HCT116 (cell line): ENCODE data around the gene ACTR1B. TPM values are rescaled to one million over a fixed set of nuclear protein-coding genes. Genes with fewer than 3 reads are reported as not detected.

Experiments
- ATAC-seq: fragments of 200-7000 bp; cut with Tn5 transposase; 2 replicates; pipeline ENCODE4 v1.9.1; 2020; ENCODE audit warnings: mild to moderate bottlenecking, moderate library complexity
- Bru-seq: library from RNA; stranded (reverse); fragments of 400-500 nt; gene quantifications from one replicate; lab custom pipeline; 2021; lab: Mats Ljungman, UMichigan
- BruChase-seq, 2 experiments: library from RNA; stranded (reverse); fragments of 400-500 nt; gene quantifications; one replicate each; lab custom pipeline; 2021; lab: Mats Ljungman, UMichigan
- BruUV-seq: library from RNA; stranded (reverse); fragments of 400-500 nt; replicated peaks from 2 replicates; lab custom pipeline; 2021; lab: Mats Ljungman, UMichigan
- CTCF ChIA-PET: fragments of 300-600 bp; sonication (Branson Sonifier 250); formaldehyde crosslinking; loops from one replicate; lab custom pipeline; 2021; ENCODE audit warnings: antibody characterized with exemption; lab: Charles Lee
- POLR2A ChIA-PET: fragments of 300-600, 350-600 bp; sonication (Branson Sonifier 250); formaldehyde crosslinking; loops from one replicate; lab custom pipeline; 2021; ENCODE audit warnings: antibody characterized with exemption; lab: Charles Lee
- RAD21 ChIA-PET, 2 experiments: fragments of 300-600 bp; sonication (Branson Sonifier 250); formaldehyde crosslinking; loops; one replicate each; lab custom pipeline; 2023; ENCODE audit warnings: low total read pairs in 2 of 2; ENCODE audit not compliant: uncharacterized antibody in 2 of 2, unreplicated experiment in 2 of 2, low non-redundant PET in 1 of 2; lab: Charles Lee
- DNase-seq: peaks from one replicate; pipeline ENCODE4 v3.0.0-alpha.2; 2010; ENCODE audit warnings: low read depth, low spot score
- H2AFZ ChIP-seq: fragments of 200-600 bp; shearing (Covaris generic), sonication (generic); 2 replicates; pipeline ENCODE4 v1.6.1; 2017; ENCODE audit warnings: low read depth, mixed run types, mixed read lengths, antibody characterized with exemption, low read length; ENCODE audit not compliant: poor library complexity, severe bottlenecking
- H3K27ac ChIP-seq: 2 replicates; pipeline ENCODE4 v1.5.1; 2012; ENCODE audit warnings: low read depth, low read length
- H3K27me3 ChIP-seq: fragments of 200-600 bp; sonication (generic); 2 replicates; pipeline ENCODE4 v1.6.1; 2016; ENCODE audit warnings: mixed run types, low read length, mixed read lengths; ENCODE audit not compliant: insufficient read depth
- H3K36me3 ChIP-seq, 2 experiments: fragments of 200-500 bp in 1 of 2; fragments of 200-600 bp in 1 of 2; sonication (Bioruptor generic) in 1 of 2; sonication (generic) in 1 of 2; 2 replicates each; pipeline versions ENCODE4 v1.5.1 to v1.6.1; 2014 to 2016; ENCODE audit warnings: low read length in 2 of 2, inconsistent platforms in 1 of 2, mixed read lengths in 1 of 2, mixed run types in 1 of 2; ENCODE audit not compliant: insufficient read depth in 2 of 2, control insufficient read depth in 1 of 2
- H3K4me1 ChIP-seq, 2 experiments: fragments of 200-600 bp in 1 of 2; sonication (generic) in 1 of 2; 2 replicates each; pipeline versions ENCODE4 v1.5.1 to v1.6.1; 2012 to 2017; ENCODE audit warnings: low read length in 2 of 2, inconsistent platforms in 1 of 2, mild to moderate bottlenecking in 1 of 2, mixed read lengths in 1 of 2, mixed run types in 1 of 2, moderate library complexity in 1 of 2; ENCODE audit not compliant: insufficient read depth in 2 of 2, control insufficient read depth in 1 of 2
- H3K4me2 ChIP-seq: fragments of 200-600 bp; sonication (generic); 2 replicates; pipeline ENCODE4 v1.6.1; 2017; ENCODE audit warnings: mixed run types, low read length, mixed read lengths
- H3K4me3 ChIP-seq, 2 experiments: fragments of 200-600 bp in 1 of 2; sonication (generic) in 1 of 2; replicated peaks in 1 of 2; 2 replicates each; pipeline ENCODE4 v1.5.1; 2011 to 2016; ENCODE audit warnings: low read length in 2 of 2, control low read depth in 1 of 2, low read depth in 1 of 2, mild to moderate bottlenecking in 1 of 2, mixed read lengths in 1 of 2, mixed run types in 1 of 2
- H3K79me2 ChIP-seq: fragments of 200-600 bp; sonication (generic); 2 replicates; pipeline ENCODE4 v1.6.1; 2017; ENCODE audit warnings: mild to moderate bottlenecking, mixed run types, low read length, moderate library complexity, mixed read lengths; ENCODE audit not compliant: insufficient read depth
- H3K9ac ChIP-seq: fragments of 200-600 bp; sonication (generic); 2 replicates; pipeline ENCODE4 v1.6.1; 2016; ENCODE audit warnings: low read length, mixed read lengths
- H3K9me2 ChIP-seq: fragments of 200-600 bp; sonication (generic), shearing (Covaris generic); 2 replicates; pipeline ENCODE4 v1.6.1; 2017; ENCODE audit warnings: mixed run types, mild to moderate bottlenecking, moderate library complexity; ENCODE audit not compliant: insufficient read depth
- H3K9me3 ChIP-seq, 2 experiments: fragments of 200-500 bp in 1 of 2; fragments of 200-600 bp in 1 of 2; sonication (Bioruptor generic) in 1 of 2; sonication (generic) in 1 of 2; 2 replicates each; pipeline ENCODE4 v1.6.1; 2014 to 2017; ENCODE audit warnings: low read length in 2 of 2, mixed read lengths in 2 of 2, inconsistent platforms in 1 of 2, low read depth in 1 of 2, mild to moderate bottlenecking in 1 of 2, mixed run types in 1 of 2, moderate library complexity in 1 of 2; ENCODE audit not compliant: control insufficient read depth in 1 of 2, insufficient read depth in 1 of 2
- H4K20me1 ChIP-seq: fragments of 200-600 bp; sonication (generic), shearing (Covaris generic); 2 replicates; pipeline ENCODE4 v1.6.1; 2017; ENCODE audit warnings: mixed run types, mild to moderate bottlenecking, moderate library complexity; ENCODE audit not compliant: insufficient read depth
- CEBPB ChIP-seq: IDR thresholded peaks from 2 replicates; pipeline ENCODE4 v1.6.1; 2012; ENCODE audit warnings: low read depth
- EGR1 ChIP-seq: IDR thresholded peaks from 2 replicates; pipeline ENCODE4 v1.6.1; 2012; ENCODE audit warnings: low read depth
- FOSL1 ChIP-seq: IDR thresholded peaks from 2 replicates; pipeline ENCODE4 v1.6.1; 2012; ENCODE audit warnings: low read depth
- JUND ChIP-seq: IDR thresholded peaks from 2 replicates; pipeline ENCODE4 v1.6.1; 2012
- POLR2A ChIP-seq: IDR thresholded peaks from 2 replicates; pipeline ENCODE4 v1.7.0; 2011; ENCODE audit warnings: borderline replicate concordance; ENCODE audit not compliant: insufficient read depth, insufficient read length; ENCODE audit errors: extremely low read depth
- POLR2AphosphoS5 ChIP-seq: IDR thresholded peaks from 2 replicates; pipeline ENCODE4 v1.6.1; 2011; ENCODE audit warnings: mild to moderate bottlenecking, low read depth, low read length, moderate library complexity
- SIN3A ChIP-seq: IDR thresholded peaks from 2 replicates; pipeline ENCODE4 v1.6.1; 2012; ENCODE audit warnings: low read depth
- SP1 ChIP-seq: IDR thresholded peaks from 2 replicates; pipeline ENCODE4 v1.6.1; 2012; ENCODE audit warnings: low read depth
- SRF ChIP-seq: IDR thresholded peaks from 2 replicates; pipeline ENCODE4 v1.6.1; 2012; ENCODE audit warnings: low read depth
- TCF7L2 ChIP-seq: IDR thresholded peaks from 2 replicates; pipeline ENCODE4 v1.7.0; 2011; ENCODE audit warnings: borderline replicate concordance, inconsistent platforms; ENCODE audit not compliant: insufficient read depth, insufficient read length; ENCODE audit errors: extremely low read depth
- ZFX ChIP-seq: fragments of 450-650 bp; IDR thresholded peaks from 2 replicates; pipeline ENCODE4 v1.6.1; 2017
- ZNF274 ChIP-seq: fragments of 200-500 bp; sonication (Bioruptor generic); IDR thresholded peaks from 2 replicates; pipeline ENCODE4 v1.6.1; 2014; ENCODE audit warnings: mild to moderate bottlenecking, low read depth, low read length, inconsistent platforms
- intact Hi-C: fragments of 100-400 bp; cut with micrococcal nuclease; formaldehyde crosslinking; loops from 2 replicates; pipeline ENCODE4 v1.10.0; 2022
- long read RNA-seq: library from polyadenylated mRNA; unstranded; transcript quantifications from one replicate; pipeline ENCODE4 v2.0.0, GENCODE V29; 2021; ENCODE audit not compliant: unreplicated experiment
- polyA plus RNA-seq: library from polyadenylated mRNA; unstranded; fragments of >200 nt; gene quantifications from 2 replicates; pipeline ENCODE4 v1.2.1, GENCODE V29; 2012; ENCODE audit warnings: missing spikeins
- total RNA-seq: library from RNA; stranded (reverse); gene quantifications from one replicate; pipeline ENCODE4 v1.2.1, GENCODE V29; 2021; ENCODE audit not compliant: unreplicated experiment
- TF ChIP-seq, protein P1 (sequence below): IDR thresholded peaks from 2 replicates; pipeline ENCODE4 v1.6.1; 2012
- TF ChIP-seq, protein P2 (sequence below), 3 experiments: fragments of 200-600 bp in 1 of 3; sonication (generic) in 1 of 3; IDR thresholded peaks in 2 of 3; conservative IDR thresholded peaks in 1 of 3; 2 replicates each; pipeline ENCODE4 v1.5.1; 2012 to 2017; ENCODE audit warnings: low read depth in 2 of 3, low read length in 2 of 3, antibody characterized with exemption in 1 of 3, borderline replicate concordance in 1 of 3, control low read depth in 1 of 3, mild to moderate bottlenecking in 1 of 3, mixed read lengths in 1 of 3, mixed run types in 1 of 3, moderate library complexity in 1 of 3; ENCODE audit not compliant: insufficient read depth in 1 of 3
- TF ChIP-seq, protein P3 (sequence below): IDR thresholded peaks from 2 replicates; pipeline ENCODE4 v1.6.1; 2012

Gene ACTR1B
- total RNA-seq (42.8 TPM), Bru-seq, nascent RNA (percentile 75 among the genes with signal in this experiment), BruChase-seq, experiment 1, labeled RNA remaining after a 6-hour chase (percentile 81 among the genes with signal in this experiment), BruChase-seq, experiment 2, labeled RNA remaining after a 2-hour chase (percentile 86 among the genes with signal in this experiment)
- 55.3 and 58.3 TPM in 2 replicates for polyA plus RNA-seq
- long read RNA-seq, transcript ACTR1B-201 (11 exons, 2,243 nt): major isoform, 8 of 36 reads
- long read RNA-seq, partial matches to known transcripts: 18 of 36 reads
- long read RNA-seq, other reads (novel, unspliced or antisense): 10 of 36 reads

DNA sequence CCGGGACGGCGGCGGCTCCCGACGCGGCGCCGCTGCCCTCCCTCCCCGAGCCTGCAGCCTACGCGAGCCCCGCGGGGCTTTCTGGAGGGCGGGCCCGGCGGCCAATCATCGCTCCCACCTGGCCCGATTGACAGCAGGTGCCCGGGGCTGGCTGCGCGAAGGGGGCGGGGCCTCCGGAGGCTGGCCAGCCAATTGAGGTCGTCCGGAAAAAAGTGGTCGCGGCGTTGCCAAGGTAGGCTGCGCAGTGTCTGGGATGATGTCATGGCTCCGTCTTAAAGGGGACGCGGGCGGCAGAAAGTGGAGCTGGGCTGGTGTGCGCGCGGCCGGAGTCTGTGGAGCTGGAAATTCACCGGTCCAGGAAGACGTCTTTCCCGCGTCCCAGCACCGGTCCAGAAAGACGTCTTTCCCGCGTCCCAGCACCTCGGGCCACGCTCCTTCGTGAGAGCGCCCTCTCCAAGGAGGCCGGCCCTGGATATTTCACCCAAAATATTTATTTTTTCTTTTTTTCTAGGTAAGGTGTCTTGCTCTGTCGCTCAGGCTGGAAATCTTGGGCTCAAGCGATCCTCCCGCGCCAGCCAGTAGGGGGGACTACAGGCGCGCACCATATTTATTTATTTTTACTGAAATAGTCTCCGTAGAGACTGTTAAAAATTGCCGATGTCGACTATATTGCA lies at the start of gene ACTR1B:
Gene ACTR1B, minus strand, starts transcription at position 83 of the 674 bp plus-strand sequence. CDS start 154 bp downstream, outside the sequence.
- peaks cover 30% of the 10 kb centered on the region for H3K79me2 ChIP-seq
- peak within 1 kb of the TSS; percentile 83 for H3K9ac ChIP-seq
- BruUV-seq: no TSS peak
- POLR2A ChIA-PET: interaction anchor here (0.6 to 1.5 kb wide), 9 partner anchors 9 to 93 kb away, joined by 3 to 22 read pairs (median 4); partner anchors contain the start of gene COX5B
- H3K4me1 ChIP-seq: peaks cover 6 to 20% of the 10 kb centered on the region in 2 experiments; a peak in 3 of 4 replicates
- RAD21 ChIA-PET: interaction anchor here (0.8 to 0.9 kb wide), 2 partner anchors 18 to 34 kb away, joined by 3 read pairs; partner anchors contain the start of gene COX5B (in 1 of the 2)
- H4K20me1 ChIP-seq: no peaks in the 10 kb centered on the region
- no peaks in the 10 kb centered on the region; a peak in 1 of 4 replicates for H3K36me3 ChIP-seq
- no peaks in the 10 kb centered on the region for H3K9me2 ChIP-seq
- H3K27ac ChIP-seq: peak within 1 kb of the TSS; percentile 92
- H3K4me3 ChIP-seq: peak within 1 kb of the TSS; percentile 83 to 88
- H3K9me3 ChIP-seq: no peaks in the 10 kb centered on the region
- TF ChIP-seq POLR2A (peak; percentile 5), JUND (0 out of 2 replicates have a peak, but pooled peaks have one; percentile 16), TCF7L2 (no peak), POLR2AphosphoS5 (peak; percentile 54), CEBPB (no peak), SRF (no peak), SP1 (peak; percentile 96), SIN3A (peak; percentile 68; the same call in 1 of the 2 replicates), EGR1 (peak; percentile 46), ZNF274 (no peak), ZFX (no peak), FOSL1 (no peak)
- TF ChIP-seq, protein P1, sequence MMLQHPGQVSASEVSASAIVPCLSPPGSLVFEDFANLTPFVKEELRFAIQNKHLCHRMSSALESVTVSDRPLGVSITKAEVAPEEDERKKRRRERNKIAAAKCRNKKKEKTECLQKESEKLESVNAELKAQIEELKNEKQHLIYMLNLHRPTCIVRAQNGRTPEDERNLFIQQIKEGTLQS: no peak; the same call in 1 of the 2 replicates
- TF ChIP-seq, protein P2, sequence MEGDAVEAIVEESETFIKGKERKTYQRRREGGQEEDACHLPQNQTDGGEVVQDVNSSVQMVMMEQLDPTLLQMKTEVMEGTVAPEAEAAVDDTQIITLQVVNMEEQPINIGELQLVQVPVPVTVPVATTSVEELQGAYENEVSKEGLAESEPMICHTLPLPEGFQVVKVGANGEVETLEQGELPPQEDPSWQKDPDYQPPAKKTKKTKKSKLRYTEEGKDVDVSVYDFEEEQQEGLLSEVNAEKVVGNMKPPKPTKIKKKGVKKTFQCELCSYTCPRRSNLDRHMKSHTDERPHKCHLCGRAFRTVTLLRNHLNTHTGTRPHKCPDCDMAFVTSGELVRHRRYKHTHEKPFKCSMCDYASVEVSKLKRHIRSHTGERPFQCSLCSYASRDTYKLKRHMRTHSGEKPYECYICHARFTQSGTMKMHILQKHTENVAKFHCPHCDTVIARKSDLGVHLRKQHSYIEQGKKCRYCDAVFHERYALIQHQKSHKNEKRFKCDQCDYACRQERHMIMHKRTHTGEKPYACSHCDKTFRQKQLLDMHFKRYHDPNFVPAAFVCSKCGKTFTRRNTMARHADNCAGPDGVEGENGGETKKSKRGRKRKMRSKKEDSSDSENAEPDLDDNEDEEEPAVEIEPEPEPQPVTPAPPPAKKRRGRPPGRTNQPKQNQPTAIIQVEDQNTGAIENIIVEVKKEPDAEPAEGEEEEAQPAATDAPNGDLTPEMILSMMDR (IDR thresholded peaks at IDR 0.05 in 2 of 3, conservative IDR thresholded peaks at IDR 0.05 in 1 of 3; ENCODE audit: borderline replicate concordance in 1 of 3, insufficient read depth in 1 of 3, low read depth in 2 of 3, low read length in 2 of 3): peak; percentile 59 to 75 (median 59); a peak in 5 of 6 replicates
- TF ChIP-seq, protein P3, sequence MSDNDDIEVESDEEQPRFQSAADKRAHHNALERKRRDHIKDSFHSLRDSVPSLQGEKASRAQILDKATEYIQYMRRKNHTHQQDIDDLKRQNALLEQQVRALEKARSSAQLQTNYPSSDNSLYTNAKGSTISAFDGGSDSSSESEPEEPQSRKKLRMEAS: peak; percentile 90
- ATAC-seq (peak; percentile 86), DNase-seq (peak; percentile 96)
- H3K27me3 ChIP-seq: no peaks in the 10 kb centered on the region
- intact Hi-C loops: loop anchor here (1.0 kb wide), 1 partner anchor 33 kb away; no protein-coding TSS in a partner anchor
- peak within 1 kb of the TSS; percentile 97 for H3K4me2 ChIP-seq
- CTCF ChIA-PET: interaction anchor here (0.7 to 1.7 kb wide), 9 partner anchors 9 to 77 kb away, joined by 3 to 12 read pairs (median 7); partner anchors contain the start of gene COX5B
- peak within 1 kb of the TSS; percentile 81 for H2AFZ ChIP-seq
